AG20443 (cell line): ENCODE measurements around the gene TOR1AIP1.

Experiments used
- DNase-seq: peaks from one replicate; pipeline ENCODE4 v3.0.0; 2012; ENCODE audit warnings: low spot score, mixed read lengths

TOR1AIP1 gene

GRCh38 chr1:179883040-179883744, 1.1 kb downstream of the TOR1AIP1 start:
- peak; percentile 41 for DNase-seq

GRCh38 chr1:179883745-179884138, 1.7 kb downstream of the TOR1AIP1 start:
- DNase-seq, result no peak

- DNase-seq, result no peak
These were observed 6.0 kb downstream of the TOR1AIP1 start for GRCh38 chr1:179888071-179888470.

- no peak for DNase-seq
These were observed 7.5 kb downstream of the TOR1AIP1 start for GRCh38 chr1:179889589-179889988.

GRCh38 chr1:179910934-179911333, 28.8 kb downstream of the TOR1AIP1 start:
- no peak for DNase-seq

GRCh38 chr1:179911812-179912211, 29.7 kb downstream of the TOR1AIP1 start:
- DNase-seq, result no peak

- DNase-seq, result no peak
These were observed 35.7 kb downstream of the TOR1AIP1 start for GRCh38 chr1:179917601-179918429.

GRCh38 chr1:179921472-179921871, 39.4 kb downstream of the TOR1AIP1 start:
- DNase-seq, result no peak

GRCh38 chr1:179921981-179922872, 40.1 kb downstream of the TOR1AIP1 start:
- peak; percentile 10 for DNase-seq

- DNase-seq, result no peak
These were observed 40.9 kb downstream of the TOR1AIP1 start for GRCh38 chr1:179923029-179923428.

GRCh38 chr1:179924268-179924667, 42.2 kb downstream of the TOR1AIP1 start:
- no peak for DNase-seq

- no peak for DNase-seq
These were observed 43.2 kb downstream of the TOR1AIP1 start for GRCh38 chr1:179925302-179925701.

GRCh38 chr1:179925922-179926849, 44.1 kb downstream of the TOR1AIP1 start:
- peak; percentile 64 for DNase-seq

- DNase-seq, result no peak
These were observed 44.7 kb downstream of the TOR1AIP1 start for GRCh38 chr1:179926850-179927205.

- no peak for DNase-seq
These were observed 48.1 kb downstream of the TOR1AIP1 start for GRCh38 chr1:179929955-179930798.

GRCh38 chr1:179930867-179931266, 48.8 kb downstream of the TOR1AIP1 start:
- no peak for DNase-seq

GRCh38 chr1:179933219-179933618, 51.1 kb downstream of the TOR1AIP1 start:
- DNase-seq, result no peak

- no peak for DNase-seq
These were observed 53.9 kb downstream of the TOR1AIP1 start for GRCh38 chr1:179935909-179936496.

- DNase-seq, result no peak
These were observed 55.7 kb downstream of the TOR1AIP1 start for GRCh38 chr1:179937668-179938254.

- no peak for DNase-seq
These were observed 56.7 kb downstream of the TOR1AIP1 start for GRCh38 chr1:179938752-179939151.
